DMS53 (cell line): ENCODE results near the gene MYOD1.

Source experiments
- DNase-seq: peaks from one replicate; lab custom pipeline; 2025; lab: John Stamatoyannopoulos, UW

Gene MYOD1

GRCh38 chr11:17734986-17735817 is 15.8 kb downstream of the MYOD1 start:
- peak; percentile 75 for DNase-seq

- peak; percentile 48 for DNase-seq
Observed at GRCh38 chr11:17735818-17736578, 16.6 kb downstream of the MYOD1 start.

GRCh38 chr11:17736579-17736893 is 17.2 kb downstream of the MYOD1 start:
- DNase-seq = no peak

GRCh38 chr11:17736930-17737817 is 17.8 kb downstream of the MYOD1 start:
- DNase-seq = no peak

- DNase-seq = no peak
Observed at GRCh38 chr11:17738151-17738973, 19.0 kb downstream of the MYOD1 start.

GRCh38 chr11:17739945-17740338 is 20.6 kb downstream of the MYOD1 start:
- no peak for DNase-seq

- no peak for DNase-seq
Observed at GRCh38 chr11:17740649-17741235, 21.4 kb downstream of the MYOD1 start.

GRCh38 chr11:17741487-17741886 is 22.1 kb downstream of the MYOD1 start:
- no peak for DNase-seq

- DNase-seq = no peak
Observed at GRCh38 chr11:17742019-17742418, 22.6 kb downstream of the MYOD1 start.

GRCh38 chr11:17743026-17743807 is 23.8 kb downstream of the MYOD1 start:
- DNase-seq = no peak

- no peak for DNase-seq
Observed at GRCh38 chr11:17743808-17744119, 24.4 kb downstream of the MYOD1 start.

GRCh38 chr11:17744151-17744940 is 25.0 kb downstream of the MYOD1 start:
- no peak for DNase-seq

GRCh38 chr11:17745023-17745772 is 25.8 kb downstream of the MYOD1 start:
- no peak for DNase-seq

GRCh38 chr11:17746096-17746495 is 26.7 kb downstream of the MYOD1 start:
- DNase-seq = no peak

GRCh38 chr11:17747131-17747955 is 28.0 kb downstream of the MYOD1 start:
- DNase-seq = no peak

GRCh38 chr11:17748044-17748443 is 28.7 kb downstream of the MYOD1 start:
- no peak for DNase-seq

- no peak for DNase-seq
Observed at GRCh38 chr11:17748761-17749721, 29.7 kb downstream of the MYOD1 start.
